ENCODE data around the gene SOAT2. TPM values are rescaled to one million over a fixed set of nuclear protein-coding genes. Genes with fewer than 3 reads are reported as not detected.

SOAT2 gene
- polyA plus RNA-seq, 1 experiment, result 0.34 TPM

- Histone ChIP-seq H3K4me3 (ENCODE audit: low read depth, low read length) (no peak overlapping the region), H3K36me3 (ENCODE audit: control insufficient read depth, insufficient read depth, low read length) (peaks cover 52% of the 10 kb centered on the region), H3K27me3 (ENCODE audit: control insufficient read depth, insufficient read depth, low read length) (no peaks in the 10 kb centered on the region)
- TF ChIP-seq CTCF (IDR thresholded peaks at IDR 0.05; ENCODE audit: insufficient read depth, low read depth, low read length), result peak; percentile 12; the same call in 1 of the 2 replicates
- ChIA-PET CTCF (interaction anchor here (2.6 to 17.3 kb wide), 4 partner anchors 10 to 134 kb away, joined by 10 to 416 read pairs (median 150); partner anchors contain the start of genes IGFBP6, SOAT2 and TNS2), POLR2A (no interaction called here)
- DNase-seq (ENCODE audit: low read depth), result no peak
Measured at GRCh38 chr12:53062977-53063707, 40.1 kb upstream of the SOAT2 start.

- CTCF ChIA-PET, result interaction anchor here (0.8 to 17.3 kb wide), 8 partner anchors 9 to 134 kb away, joined by 4 to 416 read pairs (median 20); partner anchors contain the start of genes CSAD, IGFBP6, SOAT2 and TNS2
- H3K27me3 ChIP-seq (ENCODE audit: control insufficient read depth, insufficient read depth, low read length), result no peaks in the 10 kb centered on the region
Measured at GRCh38 chr12:53063708-53064612, 39.3 kb upstream of the SOAT2 start.

GRCh38 chr12:53064613-53065436 is 38.5 kb upstream of the SOAT2 start:
- CTCF ChIA-PET, result interaction anchor here (0.6 to 17.3 kb wide), 20 partner anchors 8 to 221 kb away, joined by 3 to 416 read pairs (median 8); partner anchors contain the start of genes CSAD, IGFBP6, SOAT2 and SPRYD3

More at GRCh38 chr12:53063708-53064612, 39.3 kb upstream of the SOAT2 start:
- no peak for TF ChIP-seq CTCF (IDR thresholded peaks at IDR 0.05; ENCODE audit: insufficient read depth, low read depth, low read length)
- DNase-seq (ENCODE audit: low read depth), result no peak
- POLR2A ChIA-PET, result no interaction called here
- H3K36me3 ChIP-seq (ENCODE audit: control insufficient read depth, insufficient read depth, low read length), result peaks cover 45% of the 10 kb centered on the region
- no peak overlapping the region for H3K4me3 ChIP-seq (ENCODE audit: low read depth, low read length)

GRCh38 chr12:53065470-53065869 is 37.8 kb upstream of the SOAT2 start:
- Histone ChIP-seq H3K4me3 (ENCODE audit: low read depth, low read length) (no peak overlapping the region), H3K27me3 (ENCODE audit: control insufficient read depth, insufficient read depth, low read length) (no peaks in the 10 kb centered on the region), H3K36me3 (ENCODE audit: control insufficient read depth, insufficient read depth, low read length) (peaks cover 32% of the 10 kb centered on the region)
- no peak for TF ChIP-seq CTCF (IDR thresholded peaks at IDR 0.05; ENCODE audit: insufficient read depth, low read depth, low read length)
- ChIA-PET POLR2A (interaction anchor here (1.1 to 1.6 kb wide), 3 partner anchors 14 to 34 kb away, joined by 3 to 6 read pairs (median 4); partner anchors contain the start of gene SPRYD3), CTCF (interaction anchor here (0.6 to 17.3 kb wide), 28 partner anchors 13 to 257 kb away, joined by 3 to 416 read pairs (median 5); partner anchors contain the start of genes AAAS, CSAD, IGFBP6 and SOAT2)
- DNase-seq (ENCODE audit: low read depth), result no peak

More at GRCh38 chr12:53064613-53065436, 38.5 kb upstream of the SOAT2 start:
- POLR2A ChIA-PET, result interaction anchor here (1.6 kb wide), 1 partner anchor 34 kb away, joined by 6 read pairs; no protein-coding TSS in a partner anchor
- H3K4me3 ChIP-seq (ENCODE audit: low read depth, low read length), result no peak overlapping the region
- no peak for DNase-seq (ENCODE audit: low read depth)
- H3K27me3 ChIP-seq (ENCODE audit: control insufficient read depth, insufficient read depth, low read length), result no peaks in the 10 kb centered on the region
- TF ChIP-seq CTCF (IDR thresholded peaks at IDR 0.05; ENCODE audit: insufficient read depth, low read depth, low read length), result no peak
- peaks cover 38% of the 10 kb centered on the region for H3K36me3 ChIP-seq (ENCODE audit: control insufficient read depth, insufficient read depth, low read length)
